GM12878 (cell line): ENCODE measurements around the gene ISG20L2. TPM values are rescaled to one million over a fixed set of nuclear protein-coding genes. Genes with fewer than 3 reads are reported as not detected.

Experiments
- BACH1 ChIP-seq: fragments of 450-650 bp; IDR thresholded peaks from 2 replicates; pipeline ENCODE4 v1.6.1; 2017; ENCODE audit warnings: mild to moderate bottlenecking, borderline replicate concordance
- BMI1 ChIP-seq: fragments of 450-650 bp; IDR thresholded peaks from 2 replicates; pipeline ENCODE4 v1.6.1; 2016; ENCODE audit warnings: mild to moderate bottlenecking, moderate library complexity, borderline replicate concordance
- DPF2 ChIP-seq: fragments of 450-650 bp; IDR thresholded peaks from 2 replicates; pipeline ENCODE4 v1.6.1; 2017; ENCODE audit warnings: mild to moderate bottlenecking
- EGR1 ChIP-seq, 2 experiments: IDR thresholded peaks; 1 replicate in 1 of 2; 2 replicates in 1 of 2; pipeline ENCODE4 v1.6.1; 2011 to 2012; ENCODE audit warnings: low read depth in 2 of 2, low read length in 2 of 2, borderline replicate concordance in 1 of 2, mild to moderate bottlenecking in 1 of 2, moderate library complexity in 1 of 2
- EZH2 ChIP-seq: IDR thresholded peaks from 2 replicates; pipeline ENCODE4 v1.6.1; 2012; ENCODE audit warnings: low read depth, mild to moderate bottlenecking, control low read depth, inconsistent platforms, low read length, borderline replicate concordance; ENCODE audit not compliant: control insufficient read depth
- HDGF ChIP-seq: fragments of 450-650 bp; IDR thresholded peaks from 2 replicates; pipeline ENCODE4 v1.6.1; 2016; ENCODE audit warnings: antibody characterized with exemption
- MXI1 ChIP-seq: fragments of 150-350 bp; IDR thresholded peaks from 2 replicates; pipeline ENCODE4 v1.6.1; 2011; ENCODE audit warnings: low read depth, mild to moderate bottlenecking, inconsistent platforms, low read length, improper control_type of control experiment
- NFXL1 ChIP-seq: fragments of 450-650 bp; IDR thresholded peaks from 2 replicates; pipeline ENCODE4 v1.6.1; 2017; ENCODE audit warnings: antibody characterized with exemption, mild to moderate bottlenecking, borderline replicate concordance
- NR2C1 ChIP-seq: fragments of 450-650 bp; IDR thresholded peaks from 2 replicates; pipeline ENCODE4 v1.6.1; 2017; ENCODE audit warnings: antibody characterized with exemption, mild to moderate bottlenecking, moderate library complexity
- RUNX3 ChIP-seq: IDR thresholded peaks from 2 replicates; pipeline ENCODE4 v1.6.1; 2012; ENCODE audit warnings: low read length, inconsistent platforms
- SIN3A ChIP-seq: IDR thresholded peaks from 2 replicates; pipeline ENCODE4 v1.6.1; 2012; ENCODE audit warnings: low read depth, low read length, improper control_type of control experiment
- SMAD1 ChIP-seq: fragments of 450-650 bp; IDR thresholded peaks from 2 replicates; pipeline ENCODE4 v1.6.1; 2018; ENCODE audit warnings: mild to moderate bottlenecking, low read depth; ENCODE audit not compliant: partially characterized antibody
- ZNF622 ChIP-seq: fragments of 450-650 bp; IDR thresholded peaks from 2 replicates; pipeline ENCODE4 v1.6.1; 2017; ENCODE audit warnings: mild to moderate bottlenecking, inconsistent platforms
- ZSCAN29 ChIP-seq: fragments of 450-650 bp; IDR thresholded peaks from 2 replicates; pipeline ENCODE4 v1.6.1; 2017; ENCODE audit warnings: mild to moderate bottlenecking, moderate library complexity
- ZZZ3 ChIP-seq: IDR thresholded peaks from 2 replicates; pipeline ENCODE4 v1.6.1; 2011; ENCODE audit warnings: low read depth; ENCODE audit not compliant: control insufficient read depth, insufficient read length
- polyA plus RNA-seq, 11 experiments: library from polyadenylated mRNA; depleted of rRNA in 4 of 11; unstranded in 6 of 11; stranded (reverse) in 5 of 11; fragments of >200 nt; fragmentation: Nextera tagmentation in 4 of 11; fragmentation: Illumina TruSeq in 1 of 11; extraction: Ambion mirVana in 4 of 11; extraction: Trizol in 1 of 11; gene quantifications; 1 replicate in 1 of 11; 2 replicates in 10 of 11; pipeline versions ENCODE4 v1.2.1 to v1.2.3, GENCODE V29; 2011 to 2016; ENCODE audit warnings: inconsistent platforms in 2 of 11, missing spikeins in 2 of 11, low read depth in 1 of 11
- total RNA-seq, 4 experiments: library from RNA; depleted of rRNA in 3 of 4; stranded (reverse); fragments of >200 nt in 3 of 4; fragmentation: Illumina TruSeq in 1 of 4; extraction: Trizol in 1 of 4; gene quantifications; 2 replicates each; pipeline versions ENCODE4 v1.2.1 to v1.2.3, GENCODE V29; 2013 to 2021
- TF ChIP-seq, protein P1 (sequence below): fragments of 450-650 bp; IDR thresholded peaks from 2 replicates; pipeline ENCODE4 v1.6.1; 2017; ENCODE audit warnings: mild to moderate bottlenecking, low read depth, inconsistent platforms; ENCODE audit not compliant: poor library complexity, severe bottlenecking
- TF ChIP-seq, protein P2 (sequence below): IDR thresholded peaks from 2 replicates; pipeline ENCODE4 v1.6.1; 2012; ENCODE audit warnings: improper control_type of control experiment, low read depth, low read length; ENCODE audit not compliant: insufficient replicate concordance
- TF ChIP-seq, protein P3 (sequence below): IDR thresholded peaks from 2 replicates; pipeline ENCODE4 v1.6.1; 2011; ENCODE audit warnings: borderline replicate concordance, low read depth, mild to moderate bottlenecking, moderate library complexity, low read length; ENCODE audit not compliant: insufficient read depth, poor library complexity, severe bottlenecking
- TF ChIP-seq, protein P4 (sequence below): fragments of 450-650 bp; IDR thresholded peaks from 2 replicates; pipeline ENCODE4 v1.6.1; 2016; ENCODE audit warnings: mild to moderate bottlenecking

The ISG20L2 gene
- total and polyA plus RNA-seq, 10 of the 15 experiments (the other 5 are each of a cell fraction or from before 2014, with no cell fraction given) = 16.4 to 111 (median 48.0) TPM

DNA sequence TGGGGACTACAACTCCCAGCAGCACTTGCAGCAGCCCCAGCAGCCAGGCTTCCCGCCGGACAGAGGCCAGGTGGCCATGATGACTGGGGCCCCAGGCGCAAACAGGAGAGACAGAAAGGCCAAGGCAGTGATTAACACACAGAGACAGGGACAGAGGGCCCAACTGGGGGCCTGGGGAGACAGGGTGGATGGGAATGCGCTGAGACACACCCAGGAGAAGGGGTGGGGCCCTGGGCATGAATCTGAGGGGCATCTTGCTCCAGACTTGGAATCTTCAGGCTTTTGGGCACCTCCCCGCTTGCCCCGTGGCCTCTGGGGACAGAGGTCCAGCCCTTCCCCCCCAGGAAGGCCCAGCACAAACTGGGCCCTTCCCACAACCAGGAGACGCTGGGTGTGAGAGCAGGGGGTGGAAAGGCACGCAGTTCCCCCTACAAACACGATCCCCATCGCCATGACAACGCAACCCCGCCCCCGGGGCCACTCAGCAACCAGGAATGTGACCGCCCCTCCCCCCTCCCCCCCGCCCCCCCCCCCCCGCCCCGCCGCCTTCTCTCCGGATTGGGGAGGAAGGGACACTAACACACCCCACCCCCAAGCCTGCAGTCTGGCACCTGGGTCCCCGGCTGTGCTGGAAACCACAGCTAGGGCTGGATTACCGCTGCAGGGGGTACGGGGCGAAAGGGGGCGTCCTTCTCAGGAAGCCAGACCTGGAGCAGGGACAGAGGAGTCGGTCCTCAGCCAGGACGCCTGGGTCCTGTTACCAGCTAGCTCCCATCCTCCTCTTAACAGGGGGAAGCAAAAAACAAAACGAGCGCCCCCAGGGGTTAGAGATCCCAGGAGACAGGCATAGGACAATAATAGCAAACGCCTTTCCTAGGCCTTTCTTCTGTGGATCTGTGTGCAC, 18.4 kb upstream of the ISG20L2 start (continued):
- TF ChIP-seq, protein P1, sequence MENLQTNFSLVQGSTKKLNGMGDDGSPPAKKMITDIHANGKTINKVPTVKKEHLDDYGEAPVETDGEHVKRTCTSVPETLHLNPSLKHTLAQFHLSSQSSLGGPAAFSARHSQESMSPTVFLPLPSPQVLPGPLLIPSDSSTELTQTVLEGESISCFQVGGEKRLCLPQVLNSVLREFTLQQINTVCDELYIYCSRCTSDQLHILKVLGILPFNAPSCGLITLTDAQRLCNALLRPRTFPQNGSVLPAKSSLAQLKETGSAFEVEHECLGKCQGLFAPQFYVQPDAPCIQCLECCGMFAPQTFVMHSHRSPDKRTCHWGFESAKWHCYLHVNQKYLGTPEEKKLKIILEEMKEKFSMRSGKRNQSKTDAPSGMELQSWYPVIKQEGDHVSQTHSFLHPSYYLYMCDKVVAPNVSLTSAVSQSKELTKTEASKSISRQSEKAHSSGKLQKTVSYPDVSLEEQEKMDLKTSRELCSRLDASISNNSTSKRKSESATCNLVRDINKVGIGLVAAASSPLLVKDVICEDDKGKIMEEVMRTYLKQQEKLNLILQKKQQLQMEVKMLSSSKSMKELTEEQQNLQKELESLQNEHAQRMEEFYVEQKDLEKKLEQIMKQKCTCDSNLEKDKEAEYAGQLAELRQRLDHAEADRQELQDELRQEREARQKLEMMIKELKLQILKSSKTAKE = peak; percentile 52
- TF ChIP-seq DPF2 = no peak
- no peak for TF ChIP-seq NFXL1
- TF ChIP-seq EZH2 = no peak
- no peak for TF ChIP-seq SMAD1
- no peak for TF ChIP-seq ZNF622
- TF ChIP-seq, protein P2, sequence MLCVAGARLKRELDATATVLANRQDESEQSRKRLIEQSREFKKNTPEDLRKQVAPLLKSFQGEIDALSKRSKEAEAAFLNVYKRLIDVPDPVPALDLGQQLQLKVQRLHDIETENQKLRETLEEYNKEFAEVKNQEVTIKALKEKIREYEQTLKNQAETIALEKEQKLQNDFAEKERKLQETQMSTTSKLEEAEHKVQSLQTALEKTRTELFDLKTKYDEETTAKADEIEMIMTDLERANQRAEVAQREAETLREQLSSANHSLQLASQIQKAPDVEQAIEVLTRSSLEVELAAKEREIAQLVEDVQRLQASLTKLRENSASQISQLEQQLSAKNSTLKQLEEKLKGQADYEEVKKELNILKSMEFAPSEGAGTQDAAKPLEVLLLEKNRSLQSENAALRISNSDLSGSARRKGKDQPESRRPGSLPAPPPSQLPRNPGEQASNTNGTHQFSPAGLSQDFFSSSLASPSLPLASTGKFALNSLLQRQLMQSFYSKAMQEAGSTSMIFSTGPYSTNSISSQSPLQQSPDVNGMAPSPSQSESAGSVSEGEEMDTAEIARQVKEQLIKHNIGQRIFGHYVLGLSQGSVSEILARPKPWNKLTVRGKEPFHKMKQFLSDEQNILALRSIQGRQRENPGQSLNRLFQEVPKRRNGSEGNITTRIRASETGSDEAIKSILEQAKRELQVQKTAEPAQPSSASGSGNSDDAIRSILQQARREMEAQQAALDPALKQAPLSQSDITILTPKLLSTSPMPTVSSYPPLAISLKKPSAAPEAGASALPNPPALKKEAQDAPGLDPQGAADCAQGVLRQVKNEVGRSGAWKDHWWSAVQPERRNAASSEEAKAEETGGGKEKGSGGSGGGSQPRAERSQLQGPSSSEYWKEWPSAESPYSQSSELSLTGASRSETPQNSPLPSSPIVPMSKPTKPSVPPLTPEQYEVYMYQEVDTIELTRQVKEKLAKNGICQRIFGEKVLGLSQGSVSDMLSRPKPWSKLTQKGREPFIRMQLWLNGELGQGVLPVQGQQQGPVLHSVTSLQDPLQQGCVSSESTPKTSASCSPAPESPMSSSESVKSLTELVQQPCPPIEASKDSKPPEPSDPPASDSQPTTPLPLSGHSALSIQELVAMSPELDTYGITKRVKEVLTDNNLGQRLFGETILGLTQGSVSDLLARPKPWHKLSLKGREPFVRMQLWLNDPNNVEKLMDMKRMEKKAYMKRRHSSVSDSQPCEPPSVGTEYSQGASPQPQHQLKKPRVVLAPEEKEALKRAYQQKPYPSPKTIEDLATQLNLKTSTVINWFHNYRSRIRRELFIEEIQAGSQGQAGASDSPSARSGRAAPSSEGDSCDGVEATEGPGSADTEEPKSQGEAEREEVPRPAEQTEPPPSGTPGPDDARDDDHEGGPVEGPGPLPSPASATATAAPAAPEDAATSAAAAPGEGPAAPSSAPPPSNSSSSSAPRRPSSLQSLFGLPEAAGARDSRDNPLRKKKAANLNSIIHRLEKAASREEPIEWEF = no peak
- TF ChIP-seq SIN3A = no peak; the same call in 1 of the 2 replicates
- TF ChIP-seq ZZZ3 = no peak
- peak; percentile 26; the same call in 1 of the 2 replicates for TF ChIP-seq BACH1
- TF ChIP-seq HDGF = peak; percentile 85
- TF ChIP-seq EGR1 (IDR thresholded peaks at IDR 0.05; ENCODE audit: borderline replicate concordance in 1 of 2, low read depth in 2 of 2, low read length in 2 of 2) = no peak
- no peak for TF ChIP-seq RUNX3
- TF ChIP-seq BMI1 = peak; percentile 85
- TF ChIP-seq MXI1 = peak; percentile 63; the same call in 1 of the 2 replicates
- TF ChIP-seq, protein P3, sequence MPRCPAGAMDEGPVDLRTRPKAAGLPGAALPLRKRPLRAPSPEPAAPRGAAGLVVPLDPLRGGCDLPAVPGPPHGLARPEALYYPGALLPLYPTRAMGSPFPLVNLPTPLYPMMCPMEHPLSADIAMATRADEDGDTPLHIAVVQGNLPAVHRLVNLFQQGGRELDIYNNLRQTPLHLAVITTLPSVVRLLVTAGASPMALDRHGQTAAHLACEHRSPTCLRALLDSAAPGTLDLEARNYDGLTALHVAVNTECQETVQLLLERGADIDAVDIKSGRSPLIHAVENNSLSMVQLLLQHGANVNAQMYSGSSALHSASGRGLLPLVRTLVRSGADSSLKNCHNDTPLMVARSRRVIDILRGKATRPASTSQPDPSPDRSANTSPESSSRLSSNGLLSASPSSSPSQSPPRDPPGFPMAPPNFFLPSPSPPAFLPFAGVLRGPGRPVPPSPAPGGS = no peak
- TF ChIP-seq, protein P4, sequence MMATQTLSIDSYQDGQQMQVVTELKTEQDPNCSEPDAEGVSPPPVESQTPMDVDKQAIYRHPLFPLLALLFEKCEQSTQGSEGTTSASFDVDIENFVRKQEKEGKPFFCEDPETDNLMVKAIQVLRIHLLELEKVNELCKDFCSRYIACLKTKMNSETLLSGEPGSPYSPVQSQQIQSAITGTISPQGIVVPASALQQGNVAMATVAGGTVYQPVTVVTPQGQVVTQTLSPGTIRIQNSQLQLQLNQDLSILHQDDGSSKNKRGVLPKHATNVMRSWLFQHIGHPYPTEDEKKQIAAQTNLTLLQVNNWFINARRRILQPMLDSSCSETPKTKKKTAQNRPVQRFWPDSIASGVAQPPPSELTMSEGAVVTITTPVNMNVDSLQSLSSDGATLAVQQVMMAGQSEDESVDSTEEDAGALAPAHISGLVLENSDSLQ = peak; percentile 28; the same call in 1 of the 2 replicates
- no peak for TF ChIP-seq NR2C1
- TF ChIP-seq ZSCAN29 = no peak
